ENCODE data around the gene ARRDC3. TPM values are rescaled to one million over a fixed set of nuclear protein-coding genes. Genes with fewer than 3 reads are reported as not detected.
"Not testable (repeated sequence)": the region's sequence is repeated elsewhere in the genome, so short reads cannot be mapped to it uniquely, and the experiment has no call there.

Gene ARRDC3
- total RNA-seq, 1 experiment from 2014 or later, result 41.6 TPM

GRCh38 chr5:91331705-91332104 lies 51.4 kb downstream of the ARRDC3 start:
- Mint-ChIP-seq H3K4me3 (ENCODE audit: unreplicated experiment) (no peak overlapping the region), H3K4me1 (ENCODE audit: insufficient read depth, unreplicated experiment) (peaks cover 8% of the 10 kb centered on the region), H3K27me3 (ENCODE audit: insufficient read depth, unreplicated experiment) (no peaks in the 10 kb centered on the region), H3K36me3 (ENCODE audit: insufficient read depth, unreplicated experiment) (no peaks in the 10 kb centered on the region), H3K27ac (ENCODE audit: low read depth, unreplicated experiment) (no peak overlapping the region), H3K9me3 (ENCODE audit: unreplicated experiment) (no peaks in the 10 kb centered on the region)
- POLR2A ChIA-PET, result no interaction called here
- BruUV-seq (replicated peaks), result no TSS peak
- no peak for TF ChIP-seq CTCF (IDR thresholded peaks at IDR 0.05; ENCODE audit: unreplicated experiment)
- no peak for DNase-seq (ENCODE audit: unreplicated experiment)
- CTCF ChIA-PET, result interaction anchor here (0.6 to 1.1 kb wide), 3 partner anchors 40 to 473 kb away, joined by 3 to 4 read pairs (median 3); no protein-coding TSS in a partner anchor
- intact Hi-C loops (cut with micrococcal nuclease), result no loop called here

GRCh38 chr5:91329283-91329682 lies 53.8 kb downstream of the ARRDC3 start:
- Mint-ChIP-seq H3K9me3 (ENCODE audit: unreplicated experiment) (no peaks in the 10 kb centered on the region), H3K36me3 (ENCODE audit: insufficient read depth, unreplicated experiment) (no peaks in the 10 kb centered on the region), H3K27ac (ENCODE audit: low read depth, unreplicated experiment) (no peak overlapping the region), H3K4me1 (ENCODE audit: insufficient read depth, unreplicated experiment) (peaks cover 13% of the 10 kb centered on the region), H3K27me3 (ENCODE audit: insufficient read depth, unreplicated experiment) (no peaks in the 10 kb centered on the region), H3K4me3 (ENCODE audit: unreplicated experiment) (no peak overlapping the region)
- CTCF ChIA-PET, result interaction anchor here (1.1 to 1.8 kb wide), 2 partner anchors 13 to 58 kb away, joined by 3 read pairs; no protein-coding TSS in a partner anchor
- no peak for TF ChIP-seq CTCF (IDR thresholded peaks at IDR 0.05; ENCODE audit: unreplicated experiment)
- intact Hi-C loops (cut with micrococcal nuclease), result no loop called here
- BruUV-seq (replicated peaks), result no TSS peak
- DNase-seq (ENCODE audit: unreplicated experiment), result no peak
- POLR2A ChIA-PET, result no interaction called here

GRCh38 chr5:91328743-91329142 lies 54.4 kb downstream of the ARRDC3 start:
- CTCF ChIA-PET, result interaction anchor here (1.1 kb wide), 1 partner anchor 58 kb away, joined by 3 read pairs; no protein-coding TSS in a partner anchor

GRCh38 chr5:91322981-91323380 lies 60.1 kb downstream of the ARRDC3 start:
- H3K36me3 Mint-ChIP-seq (ENCODE audit: insufficient read depth, unreplicated experiment); POLR2A ChIA-PET; H3K27me3 Mint-ChIP-seq (ENCODE audit: insufficient read depth, unreplicated experiment); H3K4me1 Mint-ChIP-seq (ENCODE audit: insufficient read depth, unreplicated experiment); DNase-seq (ENCODE audit: unreplicated experiment); H3K27ac Mint-ChIP-seq (ENCODE audit: low read depth, unreplicated experiment); BruUV-seq (replicated peaks); intact Hi-C loops (cut with micrococcal nuclease); H3K9me3 Mint-ChIP-seq (ENCODE audit: unreplicated experiment); H3K4me3 Mint-ChIP-seq (ENCODE audit: unreplicated experiment): not testable (repeated sequence)
- CTCF ChIA-PET, result interaction anchor here (0.6 kb wide), 1 partner anchor 71 kb away, joined by 3 read pairs; no protein-coding TSS in a partner anchor

More at GRCh38 chr5:91328743-91329142, 54.4 kb downstream of the ARRDC3 start:
- H3K36me3 Mint-ChIP-seq (ENCODE audit: insufficient read depth, unreplicated experiment), result no peaks in the 10 kb centered on the region
- no peaks in the 10 kb centered on the region for H3K27me3 Mint-ChIP-seq (ENCODE audit: insufficient read depth, unreplicated experiment)
- BruUV-seq (replicated peaks), result no TSS peak
- H3K4me1 Mint-ChIP-seq (ENCODE audit: insufficient read depth, unreplicated experiment), result peaks cover 13% of the 10 kb centered on the region
- no peak overlapping the region for H3K4me3 Mint-ChIP-seq (ENCODE audit: unreplicated experiment)
- no peak overlapping the region for H3K27ac Mint-ChIP-seq (ENCODE audit: low read depth, unreplicated experiment)
- DNase-seq (ENCODE audit: unreplicated experiment), result no peak
- intact Hi-C loops (cut with micrococcal nuclease), result no loop called here
- POLR2A ChIA-PET, result no interaction called here
- H3K9me3 Mint-ChIP-seq (ENCODE audit: unreplicated experiment), result no peaks in the 10 kb centered on the region
- TF ChIP-seq CTCF (IDR thresholded peaks at IDR 0.05; ENCODE audit: unreplicated experiment), result no peak

GRCh38 chr5:91319667-91320066 lies 63.5 kb downstream of the ARRDC3 start:
- CTCF ChIA-PET, result no interaction called here
- POLR2A ChIA-PET, result no interaction called here
- no peak for TF ChIP-seq CTCF (IDR thresholded peaks at IDR 0.05; ENCODE audit: unreplicated experiment)
- H3K4me1 Mint-ChIP-seq (ENCODE audit: insufficient read depth, unreplicated experiment), result no peaks in the 10 kb centered on the region
- H3K9me3 Mint-ChIP-seq (ENCODE audit: unreplicated experiment), result no peaks in the 10 kb centered on the region
- no peak overlapping the region for H3K4me3 Mint-ChIP-seq (ENCODE audit: unreplicated experiment)
- H3K27ac Mint-ChIP-seq (ENCODE audit: low read depth, unreplicated experiment), result no peak overlapping the region
- no TSS peak for BruUV-seq (replicated peaks)
- intact Hi-C loops (cut with micrococcal nuclease), result no loop called here
- no peaks in the 10 kb centered on the region for H3K36me3 Mint-ChIP-seq (ENCODE audit: insufficient read depth, unreplicated experiment)
- H3K27me3 Mint-ChIP-seq (ENCODE audit: insufficient read depth, unreplicated experiment), result no peaks in the 10 kb centered on the region
- DNase-seq (ENCODE audit: unreplicated experiment), result no peak

Measured in MCF 10A (cell line).